Endodermal cell (in vitro differentiated cells): Measurements from ENCODE around the gene WASHC4. TPM values are rescaled to one million over a fixed set of nuclear protein-coding genes. Genes with fewer than 3 reads are reported as not detected.
A peak's percentile ranks its signal among the peaks of the same experiment; 100 is the strongest.

Experiments used
- DNase-seq: peaks from one replicate; pipeline ENCODE4 v3.0.0-alpha.2; 2017
- H3K27ac ChIP-seq: 2 replicates; pipeline ENCODE4 v1.5.1; 2013; ENCODE audit warnings: mild to moderate bottlenecking, low read depth, low read length, moderate library complexity
- H3K27me3 ChIP-seq: 2 replicates; pipeline ENCODE4 v1.6.1; 2013; ENCODE audit warnings: mild to moderate bottlenecking, low read length, moderate library complexity; ENCODE audit not compliant: insufficient read depth, control insufficient read depth, poor library complexity, severe bottlenecking
- H3K36me3 ChIP-seq: 2 replicates; pipeline ENCODE4 v1.7.0; 2013; ENCODE audit warnings: mild to moderate bottlenecking, low read length, moderate library complexity; ENCODE audit not compliant: control insufficient read depth, insufficient read depth
- H3K4me1 ChIP-seq: one replicate; pipeline ENCODE4 v1.7.0; 2013; ENCODE audit warnings: low read length; ENCODE audit not compliant: control insufficient read depth, insufficient read depth
- H3K4me3 ChIP-seq: 2 replicates; pipeline ENCODE4 v1.5.1; 2013; ENCODE audit warnings: mild to moderate bottlenecking, low read length, moderate library complexity
- H3K9ac ChIP-seq: 2 replicates; pipeline ENCODE4 v1.6.1; 2013; ENCODE audit warnings: mild to moderate bottlenecking, low read length, moderate library complexity; ENCODE audit not compliant: poor library complexity, severe bottlenecking; ENCODE audit errors: extremely low read depth
- H3K9me3 ChIP-seq: 2 replicates; pipeline ENCODE4 v1.6.1; 2013; ENCODE audit warnings: mild to moderate bottlenecking, low read length, moderate library complexity; ENCODE audit not compliant: control insufficient read depth
- H3K27ac Mint-ChIP-seq: 2 replicates; pipeline ENCODE4 v1.8.0; 2020; ENCODE audit warnings: mixed read lengths
- H3K27me3 Mint-ChIP-seq: 2 replicates; pipeline ENCODE4 v1.8.0; 2021; ENCODE audit warnings: mild to moderate bottlenecking, mixed read lengths; ENCODE audit not compliant: insufficient read depth
- H3K36me3 Mint-ChIP-seq: 2 replicates; pipeline ENCODE4 v1.8.0; 2020; ENCODE audit warnings: low read depth, mixed read lengths
- H3K4me1 Mint-ChIP-seq: 2 replicates; pipeline ENCODE4 v1.8.0; 2020; ENCODE audit warnings: mixed read lengths
- H3K4me3 Mint-ChIP-seq: 2 replicates; pipeline ENCODE4 v1.8.0; 2020; ENCODE audit warnings: mild to moderate bottlenecking, moderate library complexity, mixed read lengths
- H3K9me3 Mint-ChIP-seq: 2 replicates; pipeline ENCODE4 v1.8.0; 2020; ENCODE audit warnings: mild to moderate bottlenecking, mixed read lengths
- WGBS, 2 experiments: methylation state at CpG; one replicate each; pipeline versions ENCODE4 v1.1.5 to v1.1.7; 2013; ENCODE audit warnings: missing lambda C conversion rate in 2 of 2, mixed read lengths in 1 of 2; ENCODE audit not compliant: insufficient coverage in 1 of 2, insufficient read length in 1 of 2; 5-methylcytosine and 5-hydroxymethylcytosine counted together
- total RNA-seq, 2 donors: library from RNA; stranded (reverse); fragmentation: NEBNext Ultra II Directional in 1 of 2; extraction: Animal tissue kit (Norgen Biotek cat#: 25700) in 1 of 2; gene quantifications; 2 replicates in 1 of 2; 3 replicates in 1 of 2; pipeline ENCODE4 v1.2.1, GENCODE V29; 2021
- TF ChIP-seq, protein P1 (sequence below): fragments of 200-600 bp; sonication (generic); conservative IDR thresholded peaks from 2 replicates; pipeline ENCODE4 v1.5.0; 2021; ENCODE audit warnings: antibody characterized with exemption, mild to moderate bottlenecking

Gene WASHC4
- total RNA-seq, 2 donors from 2014 or later, result 39.7 to 40.6 TPM

DNA sequence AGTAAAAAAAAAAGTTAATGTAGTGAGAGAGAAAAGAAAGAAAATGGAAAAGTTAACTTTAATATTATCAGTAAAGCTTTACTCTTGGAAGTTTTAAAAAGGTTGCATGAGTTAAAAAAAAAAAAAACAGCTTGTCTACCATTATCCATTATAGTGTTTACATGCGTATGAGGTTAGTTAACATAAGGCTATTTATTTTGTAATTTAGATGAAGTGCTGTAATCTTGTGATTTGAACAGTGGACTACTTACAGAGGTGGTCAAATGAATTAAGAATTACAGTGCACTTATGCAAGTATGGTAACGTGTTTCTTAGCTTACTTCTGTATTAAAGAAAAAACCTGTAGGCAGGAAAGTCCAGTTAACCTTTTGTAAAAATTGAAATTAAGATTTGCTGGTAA is 30.7 kb downstream of the WASHC4 start:
- Mint-ChIP-seq H3K27ac (no peak overlapping the region), H3K27me3 (no peaks in the 10 kb centered on the region), H3K9me3 (peaks cover 6% of the 10 kb centered on the region), H3K4me1 (peaks cover 18% of the 10 kb centered on the region), H3K36me3 (peaks cover 55% of the 10 kb centered on the region), H3K4me3 (no peak overlapping the region)
- no peak overlapping the region for H3K27ac ChIP-seq
- DNase-seq, result no peak
- no peak overlapping the region for H3K4me3 ChIP-seq
- WGBS, 2 experiments, result 94 to 100% methylated on average over 2 of the region's 2 CpGs
- peaks cover 10% of the 10 kb centered on the region for H3K4me1 ChIP-seq
- TF ChIP-seq, protein P1, sequence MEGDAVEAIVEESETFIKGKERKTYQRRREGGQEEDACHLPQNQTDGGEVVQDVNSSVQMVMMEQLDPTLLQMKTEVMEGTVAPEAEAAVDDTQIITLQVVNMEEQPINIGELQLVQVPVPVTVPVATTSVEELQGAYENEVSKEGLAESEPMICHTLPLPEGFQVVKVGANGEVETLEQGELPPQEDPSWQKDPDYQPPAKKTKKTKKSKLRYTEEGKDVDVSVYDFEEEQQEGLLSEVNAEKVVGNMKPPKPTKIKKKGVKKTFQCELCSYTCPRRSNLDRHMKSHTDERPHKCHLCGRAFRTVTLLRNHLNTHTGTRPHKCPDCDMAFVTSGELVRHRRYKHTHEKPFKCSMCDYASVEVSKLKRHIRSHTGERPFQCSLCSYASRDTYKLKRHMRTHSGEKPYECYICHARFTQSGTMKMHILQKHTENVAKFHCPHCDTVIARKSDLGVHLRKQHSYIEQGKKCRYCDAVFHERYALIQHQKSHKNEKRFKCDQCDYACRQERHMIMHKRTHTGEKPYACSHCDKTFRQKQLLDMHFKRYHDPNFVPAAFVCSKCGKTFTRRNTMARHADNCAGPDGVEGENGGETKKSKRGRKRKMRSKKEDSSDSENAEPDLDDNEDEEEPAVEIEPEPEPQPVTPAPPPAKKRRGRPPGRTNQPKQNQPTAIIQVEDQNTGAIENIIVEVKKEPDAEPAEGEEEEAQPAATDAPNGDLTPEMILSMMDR, result no peak
- H3K9ac ChIP-seq, result no peak overlapping the region
- no peaks in the 10 kb centered on the region for H3K9me3 ChIP-seq
- H3K36me3 ChIP-seq, result peaks cover 92% of the 10 kb centered on the region
- H3K27me3 ChIP-seq, result no peaks in the 10 kb centered on the region

DNA sequence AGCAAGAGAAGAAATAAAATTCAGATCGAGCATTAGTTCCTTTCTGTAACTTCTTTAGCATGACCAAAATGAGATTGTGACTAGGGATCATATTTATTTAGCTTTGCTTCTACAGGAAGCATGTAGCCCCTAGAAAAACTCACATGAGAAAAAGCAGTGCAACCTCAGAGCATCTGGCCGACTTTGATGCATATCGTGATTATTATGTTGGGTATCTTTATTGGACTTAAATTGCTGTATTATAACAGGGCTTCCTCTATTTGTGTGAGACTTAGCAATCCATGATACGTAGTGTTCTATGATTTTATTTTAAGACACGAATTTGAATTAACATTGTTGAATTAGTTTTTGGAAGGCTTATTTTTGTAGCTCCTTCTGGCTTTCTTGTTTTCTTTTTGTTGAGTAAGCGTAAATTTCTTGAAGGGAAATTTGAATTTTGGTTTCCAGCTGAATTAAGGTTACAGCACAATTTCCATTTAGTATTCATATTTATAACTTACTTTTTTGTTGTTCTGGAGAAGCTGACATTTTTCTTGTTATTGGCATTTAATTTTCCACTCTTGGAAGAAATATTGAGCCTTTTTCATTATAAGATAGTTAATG is 33.9 kb downstream of the WASHC4 start:
- Mint-ChIP-seq H3K36me3 (peaks cover 43% of the 10 kb centered on the region), H3K27ac (peak overlapping the region; percentile 18), H3K27me3 (no peaks in the 10 kb centered on the region), H3K9me3 (no peaks in the 10 kb centered on the region), H3K4me3 (no peak overlapping the region), H3K4me1 (peaks cover 15% of the 10 kb centered on the region)
- no peaks in the 10 kb centered on the region for H3K9me3 ChIP-seq
- TF ChIP-seq, protein P1, result no peak
- H3K27ac ChIP-seq, result no peak overlapping the region
- peaks cover 87% of the 10 kb centered on the region for H3K36me3 ChIP-seq
- WGBS, 2 experiments, result 88 to 92% methylated on average over 4 to 5 of the region's 6 CpGs
- DNase-seq, result no peak
- no peak overlapping the region for H3K4me3 ChIP-seq
- H3K4me1 ChIP-seq, result peaks cover 10% of the 10 kb centered on the region
- no peaks in the 10 kb centered on the region for H3K27me3 ChIP-seq
- H3K9ac ChIP-seq, result no peak overlapping the region

DNA sequence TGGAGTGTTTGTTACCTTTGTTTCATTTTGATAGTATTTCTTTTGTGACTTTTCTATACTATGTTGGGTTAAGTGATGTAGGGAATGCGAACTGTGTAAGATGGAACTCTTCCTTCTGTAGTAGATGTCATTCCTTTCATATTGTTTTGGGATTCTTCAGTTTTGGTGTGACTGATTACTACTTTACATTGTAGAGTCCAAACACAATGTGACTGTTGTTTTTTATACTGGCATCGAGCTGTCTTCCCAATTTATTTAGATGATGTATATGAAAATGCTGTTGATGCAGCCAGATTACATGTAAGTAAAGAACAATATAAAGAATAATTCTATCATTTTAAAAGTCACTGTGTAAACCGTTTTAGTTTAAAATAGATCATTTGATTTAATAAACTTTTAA is 34.7 kb downstream of the WASHC4 start:
- no peak for DNase-seq
- no peaks in the 10 kb centered on the region for H3K9me3 ChIP-seq
- Mint-ChIP-seq H3K4me1 (peaks cover 7% of the 10 kb centered on the region), H3K4me3 (no peak overlapping the region), H3K27me3 (no peaks in the 10 kb centered on the region), H3K27ac (no peak overlapping the region), H3K36me3 (peaks cover 48% of the 10 kb centered on the region), H3K9me3 (no peaks in the 10 kb centered on the region)
- peaks cover 89% of the 10 kb centered on the region for H3K36me3 ChIP-seq
- 100% methylated on average over 2 of the region's 3 CpGs; no CpG with 5 or more reads in 1 of the 2 experiments for WGBS, 2 experiments
- no peaks in the 10 kb centered on the region for H3K27me3 ChIP-seq
- peaks cover 5% of the 10 kb centered on the region for H3K4me1 ChIP-seq
- TF ChIP-seq, protein P1, result no peak
- H3K27ac ChIP-seq, result no peak overlapping the region
- H3K4me3 ChIP-seq, result no peak overlapping the region
- no peak overlapping the region for H3K9ac ChIP-seq
